ENCODE data around the gene CFAP46.

- TF ChIP-seq CTCF (conservative IDR thresholded peaks at IDR 0.05; ENCODE audit: low read depth in 2 of 2) (no peak), POLR2AphosphoS5 (IDR thresholded peaks at IDR 0.05; ENCODE audit: low read depth) (no peak), JUNB (IDR thresholded peaks at IDR 0.05; ENCODE audit: unreplicated experiment) (no peak)
Observed at GRCh38 chr10:132911786-132912097, 30.6 kb downstream of the CFAP46 start.
